RWPE2 (cell line): ENCODE results near the gene ABITRAM.

Source experiments
- ATAC-seq: fragments of 200-7000 bp; cut with Tn5 transposase; 3 replicates; pipeline ENCODE4 v1.9.1; 2021; ENCODE audit warnings: low read depth
- DNase-seq: peaks from one replicate; pipeline ENCODE4 v3.0.0-alpha.2; 2020; ENCODE audit warnings: low spot score
- H3K27ac ChIP-seq: fragments of 450-650 bp; 2 replicates; pipeline ENCODE4 v1.5.1; 2017; ENCODE audit warnings: mild to moderate bottlenecking; ENCODE audit not compliant: poor library complexity, severe bottlenecking
- H3K27me3 ChIP-seq: fragments of 250-450 bp; sonication (Bioruptor Pico); 2 replicates; pipeline ENCODE4 v1.5.1; 2021; ENCODE audit warnings: mild to moderate bottlenecking, moderate library complexity; ENCODE audit not compliant: insufficient read depth, poor library complexity, severe bottlenecking
- H3K36me3 ChIP-seq: fragments of 250-450 bp; sonication (Bioruptor Pico); 2 replicates; pipeline ENCODE4 v1.5.1; 2020; ENCODE audit warnings: low read depth, mild to moderate bottlenecking, moderate library complexity
- H3K4me1 ChIP-seq: fragments of 250-450 bp; sonication (Bioruptor Pico); 2 replicates; pipeline ENCODE4 v1.5.1; 2021; ENCODE audit warnings: mild to moderate bottlenecking, moderate library complexity; ENCODE audit not compliant: insufficient read depth, poor library complexity, severe bottlenecking
- H3K4me3 ChIP-seq: fragments of 250-450 bp; sonication (Bioruptor Pico); 2 replicates; pipeline ENCODE4 v1.5.1; 2021; ENCODE audit warnings: mild to moderate bottlenecking, moderate library complexity; ENCODE audit not compliant: severe bottlenecking
- H3K9me3 ChIP-seq: fragments of 250-450 bp; sonication (Bioruptor Pico); 2 replicates; pipeline ENCODE4 v1.5.1; 2021; ENCODE audit warnings: mild to moderate bottlenecking, moderate library complexity; ENCODE audit not compliant: severe bottlenecking
- CTCF ChIP-seq: fragments of 450-650 bp; IDR thresholded peaks from one replicate; pipeline ENCODE4 v1.5.1; 2017; ENCODE audit warnings: mild to moderate bottlenecking, moderate library complexity; ENCODE audit not compliant: poor library complexity, severe bottlenecking

The ABITRAM gene

GRCh38 chr9:108933231-108933717 lies 926 bp upstream of the ABITRAM start:
- TF ChIP-seq CTCF, result no peak

DNA sequence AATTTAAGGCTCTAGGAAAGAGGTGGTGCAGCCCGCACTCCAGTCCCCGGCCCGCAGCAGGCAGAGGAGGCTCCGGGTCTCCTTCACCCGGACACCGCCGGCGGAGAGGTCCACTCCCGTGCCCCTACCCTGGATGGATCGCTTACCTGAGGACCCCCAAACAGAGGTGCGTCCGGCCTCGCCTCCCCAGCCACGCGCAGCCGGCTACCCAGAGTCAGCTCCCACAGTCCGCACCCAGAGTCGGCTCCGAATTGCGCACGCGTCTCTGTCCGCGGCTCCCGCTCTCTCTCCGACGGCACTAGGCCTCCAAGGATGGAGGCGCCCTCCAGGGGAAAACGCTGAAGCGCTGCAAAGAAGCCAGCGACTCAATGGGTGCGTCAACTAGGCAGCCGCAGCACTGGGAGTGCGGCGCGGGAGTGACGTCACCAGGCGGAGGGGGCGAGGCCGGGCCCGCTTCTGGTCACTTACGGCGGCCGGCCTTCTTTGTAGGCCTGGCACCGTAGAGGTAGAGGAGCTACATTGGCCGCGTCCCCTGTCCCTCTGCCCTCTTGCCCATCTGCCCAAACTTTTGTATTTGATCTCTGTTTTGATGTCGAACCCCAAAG lies 380 bp upstream of the ABITRAM start, which contains the start of gene ELP1:
ELP1 (minus strand) TSS at position 407 of the 605 bp plus-strand sequence. CDS start 2,978 bp downstream, outside the sequence.
- no peaks in the 10 kb centered on the region for H3K9me3 ChIP-seq
- peak; percentile 44 for TF ChIP-seq CTCF
- peaks cover 9% of the 10 kb centered on the region for H3K4me1 ChIP-seq
- peaks cover 29% of the 10 kb centered on the region for H3K36me3 ChIP-seq
- peak within 1 kb of the TSS; percentile 45 for H3K27ac ChIP-seq
- DNase-seq (peak; percentile 90), ATAC-seq (peak; percentile 85)
- peak within 1 kb of the TSS; percentile 96 for H3K4me3 ChIP-seq
- H3K27me3 ChIP-seq, result no peaks in the 10 kb centered on the region

More at GRCh38 chr9:108933231-108933717, 926 bp upstream of the ABITRAM start:
- Histone ChIP-seq H3K9me3 (no peaks in the 10 kb centered on the region), H3K27ac (peak overlapping the region; percentile 45), H3K27me3 (no peaks in the 10 kb centered on the region), H3K4me3 (peak overlapping the region; percentile 96), H3K4me1 (peaks cover 9% of the 10 kb centered on the region), H3K36me3 (peaks cover 32% of the 10 kb centered on the region)
- DNase-seq, result no peak
- ATAC-seq, result no peak

DNA sequence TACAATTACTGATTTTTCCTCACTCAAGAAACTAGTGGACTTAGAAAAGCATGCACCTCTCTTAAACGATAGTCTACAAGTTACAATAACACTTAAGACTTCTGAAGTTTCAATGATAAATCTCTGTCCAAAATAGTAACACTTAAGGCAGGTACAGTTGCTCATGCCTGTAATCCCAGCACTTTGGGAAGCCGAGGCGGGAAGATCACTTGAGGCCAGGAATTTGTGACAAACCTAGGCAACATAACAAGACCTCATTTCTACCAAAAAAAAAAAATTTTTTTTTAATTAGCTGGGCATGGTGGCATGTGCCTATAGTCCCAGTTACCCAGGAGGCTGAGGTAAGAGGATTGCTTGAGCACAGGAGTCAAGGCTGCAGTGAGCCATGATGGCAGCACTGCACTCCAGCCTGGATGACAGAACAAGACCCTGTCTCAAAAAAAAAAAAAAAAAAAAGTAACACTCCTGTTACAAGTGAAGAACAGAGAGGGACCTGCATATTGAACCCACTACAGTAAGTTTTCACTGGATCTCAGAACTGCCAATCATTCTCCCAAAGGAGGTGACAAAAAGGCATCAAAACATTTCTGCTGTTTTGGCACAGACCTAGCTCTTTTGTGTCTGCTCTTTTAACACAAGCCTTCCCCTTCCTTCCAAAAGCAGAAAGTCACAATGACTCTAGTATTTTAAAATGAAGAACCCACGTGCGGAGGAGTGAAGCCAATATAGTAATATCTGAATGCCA lies 3.5 kb downstream of the ABITRAM start:
- no peak for ATAC-seq
- no peak overlapping the region for H3K27ac ChIP-seq
- no peak overlapping the region for H3K4me3 ChIP-seq
- H3K4me1 ChIP-seq, result peaks cover 4% of the 10 kb centered on the region
- DNase-seq, result no peak
- no peaks in the 10 kb centered on the region for H3K9me3 ChIP-seq
- H3K36me3 ChIP-seq, result peaks cover 46% of the 10 kb centered on the region
- H3K27me3 ChIP-seq, result no peaks in the 10 kb centered on the region
- no peak for TF ChIP-seq CTCF

- Histone ChIP-seq H3K4me3 (no peak overlapping the region), H3K4me1 (peaks cover 4% of the 10 kb centered on the region), H3K9me3 (no peaks in the 10 kb centered on the region), H3K27me3 (no peaks in the 10 kb centered on the region), H3K27ac (no peak overlapping the region), H3K36me3 (peaks cover 58% of the 10 kb centered on the region)
- DNase-seq (no peak), ATAC-seq (no peak)
- TF ChIP-seq CTCF, result no peak
These were observed 5.8 kb downstream of the ABITRAM start for GRCh38 chr9:108939975-108940374.
